ENCODE measurements around the gene PRKN.
"Not testable (repeated sequence)": the region's sequence is repeated elsewhere in the genome, so short reads cannot be mapped to it uniquely, and the experiment has no call there.

PRKN gene

DNA sequence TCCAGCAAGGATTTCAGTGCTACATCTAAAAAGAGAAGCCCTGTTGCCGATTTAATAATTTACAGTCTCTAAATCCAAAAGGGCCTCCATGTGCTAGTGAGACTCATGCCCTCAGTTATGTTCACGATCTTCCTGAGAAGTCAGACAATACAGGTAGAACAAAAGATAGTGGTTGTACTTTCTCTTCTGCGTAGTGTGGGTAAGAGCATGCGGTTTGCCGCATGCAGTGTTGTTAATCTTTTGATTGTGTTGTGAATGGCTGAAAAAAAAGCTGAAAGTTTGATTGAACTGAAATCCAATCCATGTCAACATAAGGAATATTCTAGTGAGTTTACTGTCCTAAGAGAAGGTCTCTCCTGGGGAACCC is 1379.0 kb downstream of the PRKN start:
- no peak for DNase-seq (ENCODE audit: low read depth in 1 of 2, low spot score in 1 of 2)

- no peak for DNase-seq (ENCODE audit: low read depth in 1 of 2, low spot score in 1 of 2)
Observed at GRCh38 chr6:161347988-161348627, 1379.5 kb downstream of the PRKN start.

GRCh38 chr6:161347125-161347524 is 1380.4 kb downstream of the PRKN start:
- no peak for DNase-seq (ENCODE audit: low read depth in 1 of 2, low spot score in 1 of 2)

DNA sequence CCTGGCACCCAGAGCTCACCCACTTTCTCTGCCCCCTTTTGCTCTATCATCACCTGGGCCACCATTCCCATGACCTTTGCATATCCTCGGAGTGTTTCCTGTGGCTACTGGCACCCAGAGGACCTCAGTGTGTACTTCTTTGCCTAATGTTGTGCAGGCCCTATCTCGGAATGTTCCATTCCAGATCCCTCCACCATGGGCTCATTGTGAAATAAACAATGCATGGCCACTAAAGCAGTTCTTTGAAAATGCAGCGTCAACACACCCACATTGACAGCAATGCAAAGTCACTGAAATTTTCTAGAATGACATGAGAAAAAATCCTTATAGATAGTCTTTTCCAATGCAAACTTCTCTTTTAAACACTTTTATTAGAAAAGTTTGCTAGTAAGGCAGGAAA is 1380.8 kb downstream of the PRKN start:
- no peak for DNase-seq (ENCODE audit: low read depth in 1 of 2, low spot score in 1 of 2)

GRCh38 chr6:161344626-161345025 is 1382.9 kb downstream of the PRKN start:
- DNase-seq (ENCODE audit: low read depth in 1 of 2, low spot score in 1 of 2) = no peak

GRCh38 chr6:161342039-161342438 is 1385.5 kb downstream of the PRKN start:
- DNase-seq (ENCODE audit: low read depth in 1 of 2, low spot score in 1 of 2) = no peak

DNA sequence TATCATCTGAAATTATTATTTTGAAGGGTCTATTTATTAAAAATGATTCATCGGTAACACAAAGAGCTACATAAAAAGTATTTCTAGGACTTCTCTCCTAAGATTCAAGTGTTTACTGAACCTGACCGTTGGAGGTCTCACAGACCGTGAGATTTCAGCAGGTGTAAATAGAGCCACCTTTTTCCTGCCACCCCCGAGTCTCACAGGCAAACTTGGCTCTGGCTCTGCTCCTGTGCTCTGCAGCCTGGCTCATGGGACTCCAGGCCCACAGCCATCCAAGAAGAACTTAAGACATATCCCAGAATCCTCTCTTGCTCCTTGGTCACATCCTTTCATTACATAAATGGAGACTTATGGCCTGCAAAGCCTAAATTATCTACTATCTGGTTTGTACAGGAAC is 1385.9 kb downstream of the PRKN start:
- DNase-seq (ENCODE audit: low read depth in 1 of 2, low spot score in 1 of 2) = no peak

- DNase-seq (ENCODE audit: low read depth in 1 of 2, low spot score in 1 of 2) = no peak
Observed at GRCh38 chr6:161338015-161338414, 1389.6 kb downstream of the PRKN start.

DNA sequence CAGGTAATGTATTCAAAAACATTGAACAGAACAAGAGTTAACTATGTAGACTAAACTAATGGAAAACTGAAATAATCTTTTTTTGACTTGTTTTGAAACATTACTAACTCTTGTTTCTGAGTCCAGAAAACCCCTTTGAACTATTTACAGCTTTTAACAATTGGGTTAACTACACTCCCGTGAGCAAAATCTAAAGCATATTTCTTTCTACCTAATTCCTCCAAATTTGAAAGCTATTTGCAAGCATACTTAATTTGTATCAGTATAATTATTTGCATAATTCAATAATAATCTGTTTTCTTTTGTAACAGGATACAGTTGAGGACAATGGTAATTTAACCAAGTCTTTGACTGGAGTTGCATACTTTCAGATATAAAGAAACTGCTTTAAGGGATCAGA is 1391.1 kb downstream of the PRKN start:
- no peak for DNase-seq (ENCODE audit: low read depth in 1 of 2, low spot score in 1 of 2)

DNA sequence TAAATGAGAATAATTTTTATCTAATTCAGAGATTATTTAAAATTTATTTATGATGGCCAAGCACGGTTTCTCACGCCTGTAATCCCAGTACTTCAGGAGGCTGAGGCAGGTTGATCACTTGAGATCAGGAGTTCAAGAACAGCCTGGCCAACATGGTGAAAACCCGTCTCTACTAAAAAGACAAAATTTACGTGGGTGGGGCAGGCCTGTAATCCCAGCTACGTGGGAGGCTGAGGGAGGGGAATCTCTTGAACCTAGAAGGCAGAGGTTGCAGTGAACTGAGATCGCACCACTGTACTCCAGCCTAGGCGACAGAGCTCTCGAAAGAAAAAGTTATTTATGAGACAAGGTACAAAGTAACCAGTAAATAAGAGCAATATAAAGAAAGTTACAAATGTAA is 1394.2 kb downstream of the PRKN start:
- no peak for DNase-seq (ENCODE audit: low read depth in 1 of 2, low spot score in 1 of 2)

DNA sequence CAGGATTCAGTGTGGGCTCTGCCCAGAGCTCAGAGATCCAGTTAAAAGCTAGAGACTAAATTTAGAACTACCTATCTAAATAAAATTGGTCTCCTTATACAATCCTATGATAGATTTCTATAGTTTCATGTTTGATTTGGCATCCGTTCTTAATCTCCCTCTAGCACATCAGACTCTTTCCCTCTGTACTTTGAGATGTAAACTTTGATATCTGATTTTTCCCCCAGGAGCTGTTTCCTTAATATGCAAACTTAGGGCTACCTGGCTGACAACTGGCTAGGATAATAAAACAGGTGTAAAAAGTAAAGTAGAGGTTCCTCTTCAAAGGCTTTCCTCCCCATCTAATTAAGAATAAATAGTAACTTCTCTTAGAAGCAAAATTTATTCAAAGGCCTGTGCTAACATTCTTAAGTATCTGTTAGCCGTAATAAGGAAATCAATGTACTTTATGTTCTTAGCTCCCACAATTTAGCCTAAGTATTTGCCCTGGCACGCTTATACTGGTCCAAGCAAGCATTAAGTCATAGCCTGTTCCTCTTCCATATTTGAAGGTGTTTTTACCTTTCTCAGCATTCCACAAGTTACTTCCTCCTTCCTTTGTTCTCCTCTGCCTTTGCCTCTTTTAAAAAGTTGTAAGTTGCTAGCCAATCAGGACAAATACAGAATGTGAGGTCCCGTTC is 1396.0 kb downstream of the PRKN start:
- not testable (repeated sequence) for DNase-seq (ENCODE audit: low read depth in 1 of 2, low spot score in 1 of 2)

DNA sequence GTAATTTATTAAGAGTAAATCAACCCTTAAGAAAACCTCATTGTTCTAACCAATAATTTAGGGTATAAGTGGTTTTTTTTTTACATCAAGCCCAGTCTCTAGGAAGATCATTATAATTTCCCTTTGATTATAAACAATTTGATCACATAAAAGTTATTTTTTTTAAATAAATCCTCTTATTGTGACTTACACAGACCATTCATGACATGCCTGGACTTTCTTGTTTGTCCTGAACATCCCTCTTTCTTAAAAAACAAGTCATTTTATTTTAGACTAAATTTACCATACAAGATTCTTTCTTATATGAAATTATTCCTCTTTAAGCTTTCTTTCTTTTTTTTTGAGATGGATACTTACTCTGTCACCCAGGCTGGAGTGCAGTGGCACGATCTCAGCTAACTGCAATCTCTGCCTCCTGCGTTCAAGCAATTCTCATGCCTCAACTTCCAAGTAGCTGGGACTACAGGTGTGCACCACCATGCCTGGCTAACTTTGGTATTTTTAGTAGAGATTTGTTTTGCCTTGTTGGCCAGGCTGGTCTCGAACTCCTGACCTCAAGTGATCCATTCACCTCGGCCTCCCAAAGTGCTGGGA is 1400.1 kb downstream of the PRKN start:
- no peak for DNase-seq (ENCODE audit: low read depth in 1 of 2, low spot score in 1 of 2)

GRCh38 chr6:161319231-161319630 is 1408.3 kb downstream of the PRKN start:
- no peak for DNase-seq (ENCODE audit: low read depth in 1 of 2, low spot score in 1 of 2)

DNA sequence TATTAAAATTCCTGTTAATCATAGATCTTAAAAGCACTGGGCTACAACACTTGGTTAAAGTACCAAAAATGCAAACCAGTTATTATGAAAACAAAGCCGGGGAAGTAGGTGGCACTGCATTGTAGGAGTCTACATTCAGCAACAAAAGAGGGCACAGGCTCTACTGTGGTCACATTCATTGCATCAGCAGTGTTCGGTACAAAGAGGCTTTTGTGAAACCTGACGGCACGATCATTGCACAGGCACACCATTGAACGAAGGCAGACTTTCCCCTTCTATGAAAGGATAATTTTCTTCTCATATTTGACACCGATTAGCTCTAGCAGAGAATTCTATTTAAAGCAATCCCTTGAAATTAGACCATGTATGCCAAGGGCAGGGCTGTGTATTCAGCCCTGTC is 1409.1 kb downstream of the PRKN start:
- DNase-seq (ENCODE audit: low read depth in 1 of 2, low spot score in 1 of 2) = no peak

- DNase-seq (ENCODE audit: low read depth in 1 of 2, low spot score in 1 of 2) = no peak
Observed at GRCh38 chr6:161316531-161316930, 1411.0 kb downstream of the PRKN start.

- DNase-seq (ENCODE audit: low read depth in 1 of 2, low spot score in 1 of 2) = not testable (repeated sequence)
Observed at GRCh38 chr6:161315246-161315917, 1412.2 kb downstream of the PRKN start.

- not testable (repeated sequence) for DNase-seq (ENCODE audit: low read depth in 1 of 2, low spot score in 1 of 2)
Observed at GRCh38 chr6:161314541-161315245, 1412.9 kb downstream of the PRKN start.

DNA sequence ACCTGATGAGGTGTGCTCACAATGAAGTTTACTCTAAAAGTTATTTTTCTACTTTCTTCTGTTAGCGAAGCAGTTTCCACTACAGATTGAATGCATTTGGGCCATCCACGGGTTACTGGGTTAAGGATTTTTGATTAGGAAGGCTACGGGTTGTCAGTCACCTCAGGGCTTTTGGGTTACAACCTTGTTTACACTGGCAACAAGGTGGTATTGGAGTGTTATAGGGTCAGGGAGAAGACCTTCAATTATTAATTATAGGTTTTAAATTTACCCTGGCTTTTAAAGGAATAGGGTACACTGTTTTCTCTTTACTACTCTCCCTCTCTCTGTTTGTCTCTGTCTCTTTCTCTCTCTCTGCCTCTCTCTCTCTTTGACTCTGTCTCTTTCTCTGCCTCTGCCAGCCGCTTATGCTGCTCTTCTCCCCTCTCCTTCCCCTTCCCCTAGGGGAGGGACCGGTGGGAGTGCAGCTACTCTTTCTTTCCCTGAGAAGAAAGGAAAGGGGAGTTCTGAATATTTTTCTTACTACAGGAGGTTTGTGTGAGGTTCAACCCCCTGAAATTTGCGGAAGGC is 1413.5 kb downstream of the PRKN start:
- DNase-seq (ENCODE audit: low read depth in 1 of 2, low spot score in 1 of 2) = no peak

DNA sequence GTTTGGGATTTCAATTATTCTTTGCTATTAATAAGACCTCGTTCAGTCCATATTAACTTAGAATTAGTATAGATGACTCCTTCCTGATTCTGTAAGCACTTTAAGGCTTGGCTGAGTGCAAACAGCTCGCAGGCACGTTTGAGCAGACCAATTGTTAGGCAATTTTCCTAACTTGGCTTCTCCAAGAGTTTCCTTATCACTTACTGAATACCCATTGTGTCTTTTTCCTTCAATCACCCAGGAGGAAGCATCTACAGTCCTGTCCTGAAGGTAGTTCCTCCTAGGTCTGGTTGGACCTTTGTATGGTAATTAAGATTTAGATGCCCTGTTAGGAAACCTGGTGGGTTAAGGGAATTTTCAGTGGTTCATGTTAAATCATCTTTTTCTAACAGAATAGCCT is 1414.1 kb downstream of the PRKN start:
- not testable (repeated sequence) for DNase-seq (ENCODE audit: low read depth in 1 of 2, low spot score in 1 of 2)

DNA sequence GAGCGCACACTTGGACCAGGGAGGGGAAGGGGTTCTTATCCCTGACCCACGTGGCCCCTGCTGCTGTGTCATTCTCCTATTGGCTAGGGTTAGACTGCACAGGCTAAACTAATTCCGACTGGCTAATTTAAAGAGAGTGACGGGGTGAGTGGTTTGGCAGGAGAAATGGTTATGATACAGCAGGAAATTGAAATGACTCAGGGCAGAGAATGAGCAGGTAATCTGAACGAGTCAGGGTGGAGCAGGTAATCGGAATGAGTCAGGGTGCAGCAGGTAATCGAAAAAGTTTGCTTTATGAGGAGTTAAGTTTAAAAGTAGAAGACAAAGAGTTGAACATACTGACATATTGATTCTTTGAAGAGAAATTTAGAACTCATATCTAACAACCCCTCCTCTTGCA is 1417.8 kb downstream of the PRKN start:
- DNase-seq (ENCODE audit: low read depth in 1 of 2, low spot score in 1 of 2) = not testable (repeated sequence)

DNA sequence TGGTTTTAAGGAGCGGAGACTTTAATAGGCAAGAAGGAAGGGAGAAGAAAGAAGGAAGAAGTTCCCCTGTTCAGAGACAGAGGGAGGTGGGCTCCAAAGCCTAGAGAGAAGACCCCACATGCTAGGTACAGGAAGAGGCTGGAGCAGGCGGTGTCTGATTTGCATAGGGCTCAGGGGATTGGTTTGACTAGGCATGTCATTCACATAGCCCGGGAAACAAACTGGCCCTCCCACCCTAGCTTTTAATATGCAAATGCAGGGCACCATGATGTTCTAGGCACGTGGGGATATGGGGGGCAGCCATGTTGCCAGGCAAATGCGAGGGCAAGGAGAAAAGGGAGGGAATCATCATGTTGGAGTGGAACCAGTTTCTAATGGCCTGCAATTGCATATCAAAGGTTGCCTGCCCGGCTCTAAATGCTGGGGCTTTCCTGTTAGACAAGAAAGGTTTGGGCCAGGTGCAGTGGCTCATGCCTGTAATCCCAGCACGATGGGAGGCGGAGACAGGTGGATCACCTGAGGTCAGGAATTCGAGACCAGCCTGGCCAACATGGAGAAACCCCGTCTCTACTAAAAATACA is 1419.4 kb downstream of the PRKN start:
- DNase-seq (ENCODE audit: low read depth in 1 of 2, low spot score in 1 of 2) = no peak

Measured in activated T-helper 1 cell treated with anti-CD3 and anti-CD28 coated beads, Interleukin-2, amount 50 U/mL, for 16 hours (primary cell).